ENCODE measurements around the gene ECHDC1.
"Not testable (repeated sequence)": the region's sequence is repeated elsewhere in the genome, so short reads cannot be mapped to it uniquely, and the experiment has no call there.

- TF ChIP-seq PRRX2 (CRISPR knock-in tag; IDR thresholded peaks at IDR 0.05); FOXK1 (CRISPR knock-in tag; IDR thresholded peaks at IDR 0.05); TEAD1 (CRISPR knock-in tag; IDR thresholded peaks at IDR 0.05); ATF6 (CRISPR knock-in tag; IDR thresholded peaks at IDR 0.05); CTCF (IDR thresholded peaks at IDR 0.05); IRF1 (CRISPR knock-in tag; IDR thresholded peaks at IDR 0.05); NR3C1 (CRISPR knock-in tag; conservative IDR thresholded peaks at IDR 0.05; ENCODE audit: low read depth); MAX (CRISPR knock-in tag; IDR thresholded peaks at IDR 0.05); CREB1 (CRISPR knock-in tag; IDR thresholded peaks at IDR 0.05); NFYB (CRISPR knock-in tag; conservative IDR thresholded peaks at IDR 0.05; ENCODE audit: low read depth); PREB (CRISPR knock-in tag; IDR thresholded peaks at IDR 0.05; ENCODE audit: borderline replicate concordance): not testable (repeated sequence)
Observed at GRCh38 chr6:127331256-127331655, 12.2 kb downstream of the ECHDC1 start.
